OCI-LY7 (cell line): ENCODE measurements around the gene APOC1. TPM values are rescaled to one million over a fixed set of nuclear protein-coding genes. Genes with fewer than 3 reads are reported as not detected.

Experiments used
- BruUV-seq: library from RNA; stranded (reverse); fragments of 400-500 nt; replicated peaks from 2 replicates; lab custom pipeline; 2021; lab: Mats Ljungman, UMichigan
- CTCF ChIA-PET: fragments of 300-600 bp; sonication (Branson Sonifier 250); formaldehyde crosslinking; loops from one replicate; lab custom pipeline; 2022; ENCODE audit warnings: antibody characterized with exemption; ENCODE audit not compliant: unreplicated experiment; lab: Charles Lee
- POLR2A ChIA-PET: fragments of 300-600 bp; sonication (Branson Sonifier 250); formaldehyde crosslinking; loops from one replicate; lab custom pipeline; 2022; ENCODE audit warnings: antibody characterized with exemption; lab: Charles Lee
- DNase-seq: peaks from one replicate; pipeline ENCODE4 v3.0.0-alpha.2; 2015; ENCODE audit warnings: low spot score
- H2AFZ ChIP-seq: fragments of 200-600 bp; sonication (generic), shearing (Covaris generic); 2 replicates; pipeline ENCODE4 v1.6.1; 2014; ENCODE audit warnings: mild to moderate bottlenecking, antibody characterized with exemption, low read length, moderate library complexity
- H3K27ac ChIP-seq: fragments of 200-600 bp; sonication (generic); 2 replicates; pipeline ENCODE4 v1.5.1; 2014; ENCODE audit warnings: mixed run types, low read depth, mild to moderate bottlenecking, moderate library complexity, low read length, inconsistent platforms; ENCODE audit not compliant: poor library complexity, severe bottlenecking
- H3K36me3 ChIP-seq: fragments of 200-600 bp; sonication (generic); 2 replicates; pipeline ENCODE4 v1.6.1; 2014; ENCODE audit warnings: mild to moderate bottlenecking, antibody characterized with exemption, low read length, moderate library complexity, mixed read lengths; ENCODE audit not compliant: insufficient read depth
- H3K4me1 ChIP-seq: fragments of 200-600 bp; sonication (generic); 2 replicates; pipeline ENCODE4 v1.5.1; 2014; ENCODE audit warnings: mild to moderate bottlenecking, low read length; ENCODE audit not compliant: insufficient read depth, poor library complexity, severe bottlenecking
- H3K4me2 ChIP-seq: fragments of 200-600 bp; sonication (generic); 2 replicates; pipeline ENCODE4 v1.6.1; 2014; ENCODE audit warnings: mild to moderate bottlenecking, low read length
- H3K4me3 ChIP-seq: fragments of 200-600 bp; sonication (generic); 2 replicates; pipeline ENCODE4 v1.5.1; 2014; ENCODE audit warnings: mild to moderate bottlenecking, low read depth, low read length; ENCODE audit not compliant: poor library complexity, severe bottlenecking
- H3K79me2 ChIP-seq: fragments of 200-600 bp; sonication (generic); 2 replicates; pipeline ENCODE4 v1.6.1; 2016; ENCODE audit warnings: low read depth, mild to moderate bottlenecking, low read length, moderate library complexity, mixed read lengths; ENCODE audit not compliant: insufficient read depth
- H3K9me2 ChIP-seq: fragments of 200-600 bp; sonication (generic); 2 replicates; pipeline ENCODE4 v1.6.1; 2016; ENCODE audit warnings: mild to moderate bottlenecking, low read length, mixed read lengths; ENCODE audit not compliant: insufficient read depth
- H3K9me3 ChIP-seq: fragments of 200-600 bp; sonication (generic); 2 replicates; pipeline ENCODE4 v1.6.1; 2014; ENCODE audit warnings: mild to moderate bottlenecking, mixed run types, low read length, mixed read lengths
- H4K20me1 ChIP-seq: fragments of 200-600 bp; sonication (generic); 2 replicates; pipeline ENCODE4 v1.6.1; 2014; ENCODE audit warnings: mild to moderate bottlenecking, antibody characterized with exemption, low read length, moderate library complexity, mixed read lengths; ENCODE audit not compliant: insufficient read depth
- CTCF ChIP-seq: fragments of 200-600 bp; sonication (generic); conservative IDR thresholded peaks from 2 replicates; pipeline ENCODE4 v1.5.1; 2014; ENCODE audit warnings: mild to moderate bottlenecking, antibody characterized with exemption, low read length, moderate library complexity, mixed read lengths
- EZH2phosphoT487 ChIP-seq: fragments of 200-600 bp; sonication (generic); IDR thresholded peaks from 2 replicates; pipeline ENCODE4 v1.6.1; 2018; ENCODE audit warnings: low read depth, borderline replicate concordance, mild to moderate bottlenecking, mixed run types, antibody characterized with exemption, low read length, moderate library complexity, mixed read lengths
- intact Hi-C: fragments of 100-400 bp; cut with micrococcal nuclease; formaldehyde crosslinking; loops from one replicate; pipeline ENCODE4 v1.10.0; 2022; ENCODE audit not compliant: unreplicated experiment
- total RNA-seq, 2 experiments: library from RNA; depleted of rRNA in 1 of 2; stranded (reverse); fragments of >200 nt in 1 of 2; shearing (Covaris generic) in 1 of 2; gene quantifications; 2 replicates each; pipeline ENCODE4 v1.2.3, GENCODE V29; 2014 to 2022

APOC1 gene
- total RNA-seq, 2 experiments from 2014 or later: 1.9 TPM; not detected in 1

- TF ChIP-seq EZH2phosphoT487 (no peak), CTCF (no peak)
- H3K4me2 ChIP-seq: peak overlapping the region; percentile 81
- CTCF ChIA-PET: interaction anchor here (1.0 kb wide), 1 partner anchor 14 kb away, joined by 3 read pairs; no protein-coding TSS in a partner anchor
- no peak overlapping the region for H2AFZ ChIP-seq
- H3K4me3 ChIP-seq: peak overlapping the region; percentile 75
- H3K36me3 ChIP-seq: peaks cover 31% of the 10 kb centered on the region
- no peaks in the 10 kb centered on the region for H3K9me3 ChIP-seq
- DNase-seq: no peak
- POLR2A ChIA-PET: interaction anchor here (0.6 to 1.6 kb wide), 3 partner anchors 43 to 118 kb away, joined by 5 to 6 read pairs (median 5); no protein-coding TSS in a partner anchor
- H3K9me2 ChIP-seq: no peaks in the 10 kb centered on the region
- H3K4me1 ChIP-seq: peaks cover 67% of the 10 kb centered on the region
- peaks cover 81% of the 10 kb centered on the region for H3K79me2 ChIP-seq
- H4K20me1 ChIP-seq: no peaks in the 10 kb centered on the region
- intact Hi-C loops: loop anchor here (5.0 kb wide), 2 partner anchors 60 to 65 kb away; partner anchors contain the start of gene TOMM40
- peak overlapping the region; percentile 82 for H3K27ac ChIP-seq
- no TSS peak for BruUV-seq
Measured at GRCh38 chr19:44957526-44957925, 43.1 kb downstream of the APOC1 start.

- H2AFZ ChIP-seq: no peak overlapping the region
- H3K36me3 ChIP-seq: peaks cover 36% of the 10 kb centered on the region
- H3K27ac ChIP-seq: peak overlapping the region; percentile 82
- H3K9me3 ChIP-seq: no peaks in the 10 kb centered on the region
- ChIA-PET POLR2A (interaction anchor here (0.6 to 1.6 kb wide), 4 partner anchors 42 to 126 kb away, joined by 4 to 6 read pairs (median 5); no protein-coding TSS in a partner anchor), CTCF (interaction anchor here (1.0 kb wide), 1 partner anchor 13 kb away, joined by 3 read pairs; no protein-coding TSS in a partner anchor)
- peaks cover 85% of the 10 kb centered on the region for H3K79me2 ChIP-seq
- H3K4me3 ChIP-seq: peak overlapping the region; percentile 75
- no peaks in the 10 kb centered on the region for H3K9me2 ChIP-seq
- TF ChIP-seq EZH2phosphoT487: no peak
- TF ChIP-seq CTCF: no peak
- intact Hi-C loops: loop anchor here (5.0 kb wide), 2 partner anchors 59 to 66 kb away; partner anchors contain the start of gene TOMM40
- peaks cover 67% of the 10 kb centered on the region for H3K4me1 ChIP-seq
- no peaks in the 10 kb centered on the region for H4K20me1 ChIP-seq
- H3K4me2 ChIP-seq: peak overlapping the region; percentile 81
- peak; percentile 47 for DNase-seq
- no TSS peak for BruUV-seq
Measured at GRCh38 chr19:44958090-44958489, 43.7 kb downstream of the APOC1 start.

GRCh38 chr19:44959691-44960090, 45.3 kb downstream of the APOC1 start:
- ChIA-PET CTCF (no interaction called here), POLR2A (interaction anchor here (1.2 kb wide), 1 partner anchor 41 kb away, joined by 4 read pairs; no protein-coding TSS in a partner anchor)
- Histone ChIP-seq H3K4me2 (peak overlapping the region; percentile 81), H3K36me3 (peaks cover 47% of the 10 kb centered on the region), H3K27ac (peak overlapping the region; percentile 82), H3K4me1 (peaks cover 59% of the 10 kb centered on the region), H3K9me3 (no peaks in the 10 kb centered on the region), H3K9me2 (no peaks in the 10 kb centered on the region), H2AFZ (no peak overlapping the region), H3K79me2 (peaks cover 80% of the 10 kb centered on the region), H3K4me3 (peak overlapping the region; percentile 75), H4K20me1 (no peaks in the 10 kb centered on the region)
- BruUV-seq: no TSS peak
- no peak for DNase-seq
- TF ChIP-seq CTCF (no peak), EZH2phosphoT487 (no peak)
- intact Hi-C loops: loop anchor here (5.0 kb wide), 2 partner anchors 58 to 67 kb away; partner anchors contain the start of gene TOMM40
